ENCODE measurements around the gene MRPS35.

- TF ChIP-seq, protein P1, sequence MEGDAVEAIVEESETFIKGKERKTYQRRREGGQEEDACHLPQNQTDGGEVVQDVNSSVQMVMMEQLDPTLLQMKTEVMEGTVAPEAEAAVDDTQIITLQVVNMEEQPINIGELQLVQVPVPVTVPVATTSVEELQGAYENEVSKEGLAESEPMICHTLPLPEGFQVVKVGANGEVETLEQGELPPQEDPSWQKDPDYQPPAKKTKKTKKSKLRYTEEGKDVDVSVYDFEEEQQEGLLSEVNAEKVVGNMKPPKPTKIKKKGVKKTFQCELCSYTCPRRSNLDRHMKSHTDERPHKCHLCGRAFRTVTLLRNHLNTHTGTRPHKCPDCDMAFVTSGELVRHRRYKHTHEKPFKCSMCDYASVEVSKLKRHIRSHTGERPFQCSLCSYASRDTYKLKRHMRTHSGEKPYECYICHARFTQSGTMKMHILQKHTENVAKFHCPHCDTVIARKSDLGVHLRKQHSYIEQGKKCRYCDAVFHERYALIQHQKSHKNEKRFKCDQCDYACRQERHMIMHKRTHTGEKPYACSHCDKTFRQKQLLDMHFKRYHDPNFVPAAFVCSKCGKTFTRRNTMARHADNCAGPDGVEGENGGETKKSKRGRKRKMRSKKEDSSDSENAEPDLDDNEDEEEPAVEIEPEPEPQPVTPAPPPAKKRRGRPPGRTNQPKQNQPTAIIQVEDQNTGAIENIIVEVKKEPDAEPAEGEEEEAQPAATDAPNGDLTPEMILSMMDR (conservative IDR thresholded peaks at IDR 0.05; ENCODE audit: low read depth in 2 of 2), result no peak
- TF ChIP-seq POLR2AphosphoS5 (IDR thresholded peaks at IDR 0.05; ENCODE audit: low read depth) (no peak), JUNB (IDR thresholded peaks at IDR 0.05; ENCODE audit: unreplicated experiment) (no peak), REST (IDR thresholded peaks at IDR 0.05; ENCODE audit: unreplicated experiment) (no peak), ETS1 (IDR thresholded peaks at IDR 0.05) (no peak), EZH2 (IDR thresholded peaks at IDR 0.05; ENCODE audit: low read depth, unreplicated experiment) (no peak), EZH2phosphoT487 (IDR thresholded peaks at IDR 0.05; ENCODE audit: unreplicated experiment) (no peak)
- TF ChIP-seq, protein P2, sequence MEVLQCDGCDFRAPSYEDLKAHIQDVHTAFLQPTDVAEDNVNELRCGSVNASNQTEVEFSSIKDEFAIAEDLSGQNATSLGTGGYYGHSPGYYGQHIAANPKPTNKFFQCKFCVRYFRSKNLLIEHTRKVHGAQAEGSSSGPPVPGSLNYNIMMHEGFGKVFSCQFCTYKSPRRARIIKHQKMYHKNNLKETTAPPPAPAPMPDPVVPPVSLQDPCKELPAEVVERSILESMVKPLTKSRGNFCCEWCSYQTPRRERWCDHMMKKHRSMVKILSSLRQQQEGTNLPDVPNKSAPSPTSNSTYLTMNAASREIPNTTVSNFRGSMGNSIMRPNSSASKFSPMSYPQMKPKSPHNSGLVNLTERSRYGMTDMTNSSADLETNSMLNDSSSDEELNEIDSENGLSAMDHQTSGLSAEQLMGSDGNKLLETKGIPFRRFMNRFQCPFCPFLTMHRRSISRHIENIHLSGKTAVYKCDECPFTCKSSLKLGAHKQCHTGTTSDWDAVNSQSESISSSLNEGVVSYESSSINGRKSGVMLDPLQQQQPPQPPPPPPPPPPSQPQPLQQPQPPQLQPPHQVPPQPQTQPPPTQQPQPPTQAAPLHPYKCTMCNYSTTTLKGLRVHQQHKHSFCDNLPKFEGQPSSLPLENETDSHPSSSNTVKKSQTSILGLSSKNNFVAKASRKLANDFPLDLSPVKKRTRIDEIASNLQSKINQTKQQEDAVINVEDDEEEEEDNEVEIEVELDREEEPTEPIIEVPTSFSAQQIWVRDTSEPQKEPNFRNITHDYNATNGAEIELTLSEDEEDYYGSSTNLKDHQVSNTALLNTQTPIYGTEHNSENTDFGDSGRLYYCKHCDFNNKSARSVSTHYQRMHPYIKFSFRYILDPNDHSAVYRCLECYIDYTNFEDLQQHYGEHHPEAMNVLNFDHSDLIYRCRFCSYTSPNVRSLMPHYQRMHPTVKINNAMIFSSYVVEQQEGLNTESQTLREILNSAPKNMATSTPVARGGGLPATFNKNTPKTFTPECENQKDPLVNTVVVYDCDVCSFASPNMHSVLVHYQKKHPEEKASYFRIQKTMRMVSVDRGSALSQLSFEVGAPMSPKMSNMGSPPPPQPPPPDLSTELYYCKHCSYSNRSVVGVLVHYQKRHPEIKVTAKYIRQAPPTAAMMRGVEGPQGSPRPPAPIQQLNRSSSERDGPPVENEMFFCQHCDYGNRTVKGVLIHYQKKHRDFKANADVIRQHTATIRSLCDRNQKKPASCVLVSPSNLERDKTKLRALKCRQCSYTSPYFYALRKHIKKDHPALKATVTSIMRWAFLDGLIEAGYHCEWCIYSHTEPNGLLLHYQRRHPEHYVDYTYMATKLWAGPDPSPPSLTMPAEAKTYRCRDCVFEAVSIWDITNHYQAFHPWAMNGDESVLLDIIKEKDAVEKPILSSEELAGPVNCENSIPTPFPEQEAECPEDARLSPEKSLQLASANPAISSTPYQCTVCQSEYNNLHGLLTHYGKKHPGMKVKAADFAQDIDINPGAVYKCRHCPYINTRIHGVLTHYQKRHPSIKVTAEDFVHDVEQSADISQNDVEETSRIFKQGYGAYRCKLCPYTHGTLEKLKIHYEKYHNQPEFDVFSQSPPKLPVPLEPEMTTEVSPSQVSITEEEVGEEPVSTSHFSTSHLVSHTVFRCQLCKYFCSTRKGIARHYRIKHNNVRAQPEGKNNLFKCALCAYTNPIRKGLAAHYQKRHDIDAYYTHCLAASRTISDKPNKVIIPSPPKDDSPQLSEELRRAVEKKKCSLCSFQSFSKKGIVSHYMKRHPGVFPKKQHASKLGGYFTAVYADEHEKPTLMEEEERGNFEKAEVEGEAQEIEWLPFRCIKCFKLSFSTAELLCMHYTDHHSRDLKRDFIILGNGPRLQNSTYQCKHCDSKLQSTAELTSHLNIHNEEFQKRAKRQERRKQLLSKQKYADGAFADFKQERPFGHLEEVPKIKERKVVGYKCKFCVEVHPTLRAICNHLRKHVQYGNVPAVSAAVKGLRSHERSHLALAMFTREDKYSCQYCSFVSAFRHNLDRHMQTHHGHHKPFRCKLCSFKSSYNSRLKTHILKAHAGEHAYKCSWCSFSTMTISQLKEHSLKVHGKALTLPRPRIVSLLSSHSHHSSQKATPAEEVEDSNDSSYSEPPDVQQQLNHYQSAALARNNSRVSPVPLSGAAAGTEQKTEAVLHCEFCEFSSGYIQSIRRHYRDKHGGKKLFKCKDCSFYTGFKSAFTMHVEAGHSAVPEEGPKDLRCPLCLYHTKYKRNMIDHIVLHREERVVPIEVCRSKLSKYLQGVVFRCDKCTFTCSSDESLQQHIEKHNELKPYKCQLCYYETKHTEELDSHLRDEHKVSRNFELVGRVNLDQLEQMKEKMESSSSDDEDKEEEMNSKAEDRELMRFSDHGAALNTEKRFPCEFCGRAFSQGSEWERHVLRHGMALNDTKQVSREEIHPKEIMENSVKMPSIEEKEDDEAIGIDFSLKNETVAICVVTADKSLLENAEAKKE (CRISPR knock-in tag; IDR thresholded peaks at IDR 0.05), result no peak
Measured at GRCh38 chr12:27695556-27696292, 14.9 kb upstream of the MRPS35 start.
